HG03064 (cell line): Measurements from ENCODE around the gene SEMA5B.

Experiments
- ATAC-seq: cut with Tn5 transposase; IDR thresholded peaks from one replicate; pipeline ENCODE4 v1.9.1; 2021; ENCODE audit warnings: low read depth; ENCODE audit not compliant: unreplicated experiment

Gene SEMA5B

DNA sequence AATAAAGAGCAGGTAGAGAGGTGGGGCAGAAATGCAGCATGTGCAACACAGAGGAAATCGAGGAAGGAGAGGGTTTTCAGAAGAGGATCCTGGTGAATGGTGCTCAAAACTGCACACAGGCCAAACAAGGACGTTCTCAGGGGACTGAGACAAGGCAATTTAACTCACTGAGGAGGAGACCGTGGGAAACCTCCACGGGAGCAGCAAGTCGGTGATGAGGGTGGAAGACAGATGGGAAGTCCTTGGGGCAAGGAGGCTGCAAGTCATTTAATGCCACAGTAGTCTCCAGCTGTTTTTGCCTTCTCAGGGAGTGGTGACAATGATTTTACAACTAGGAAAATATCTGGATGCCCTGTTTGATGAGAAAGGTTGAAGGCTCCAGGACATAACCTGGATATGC lies 27.8 kb upstream of the SEMA5B start:
- ATAC-seq: no peak

- no peak for ATAC-seq
Observed at GRCh38 chr3:123054931-123055330, 27.4 kb upstream of the SEMA5B start.

DNA sequence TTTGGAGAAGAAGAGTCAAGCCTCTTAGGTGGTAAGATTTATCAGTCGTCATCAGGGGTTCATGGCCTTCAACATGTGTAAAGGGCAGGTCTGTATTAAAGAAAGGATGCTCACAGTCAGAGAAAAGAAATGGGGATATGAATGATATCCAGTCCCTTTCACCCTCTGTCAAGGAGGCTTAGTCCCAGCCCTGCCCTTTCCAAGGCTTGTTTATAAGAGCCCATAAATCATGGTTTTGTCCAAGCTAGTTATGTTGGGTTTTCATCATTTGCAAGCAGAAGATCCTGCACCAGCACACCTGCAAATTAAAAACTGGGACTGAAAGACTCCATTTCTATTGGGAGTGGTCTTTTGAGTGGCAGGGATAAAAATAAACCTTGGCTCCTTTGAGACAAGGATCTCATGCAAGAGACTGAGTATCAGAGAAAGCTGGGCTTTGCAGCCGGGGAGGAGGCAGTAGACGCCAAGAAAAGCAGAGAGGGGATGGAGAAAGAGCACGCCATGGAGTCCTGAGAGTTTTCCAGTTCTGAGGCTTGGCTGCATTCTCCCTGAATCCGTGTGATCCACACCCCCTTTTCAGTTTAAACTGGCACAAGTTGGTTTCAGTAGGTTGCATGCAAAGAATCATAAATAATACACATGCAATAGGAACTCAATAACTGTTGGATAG lies 26.7 kb upstream of the SEMA5B start:
- ATAC-seq: no peak

GRCh38 chr3:123053107-123053506 lies 25.5 kb upstream of the SEMA5B start:
- ATAC-seq: no peak

DNA sequence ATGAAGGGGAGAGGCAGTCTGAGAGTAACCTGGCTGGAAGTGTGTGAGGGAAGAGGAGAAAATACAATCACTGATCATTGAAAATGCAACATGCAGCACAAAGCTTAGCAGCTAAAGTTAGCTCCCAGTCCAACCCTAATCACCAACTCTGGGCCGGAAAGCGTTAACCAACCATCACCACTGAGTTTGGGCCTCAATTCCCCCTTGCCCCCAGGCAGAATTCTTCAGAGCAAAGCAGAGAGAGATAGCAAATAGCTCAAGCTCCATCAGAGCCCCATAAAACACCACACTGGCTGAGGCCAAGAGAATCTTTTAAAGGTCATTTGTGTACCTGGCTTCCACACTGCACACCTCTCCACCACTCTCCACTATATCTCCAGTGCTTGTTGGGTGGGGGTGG lies 23.1 kb upstream of the SEMA5B start:
- no peak for ATAC-seq

- ATAC-seq: no peak
Observed at GRCh38 chr3:123048480-123049237, 21.1 kb upstream of the SEMA5B start.

GRCh38 chr3:123047062-123047319 lies 19.4 kb upstream of the SEMA5B start:
- ATAC-seq: no peak

DNA sequence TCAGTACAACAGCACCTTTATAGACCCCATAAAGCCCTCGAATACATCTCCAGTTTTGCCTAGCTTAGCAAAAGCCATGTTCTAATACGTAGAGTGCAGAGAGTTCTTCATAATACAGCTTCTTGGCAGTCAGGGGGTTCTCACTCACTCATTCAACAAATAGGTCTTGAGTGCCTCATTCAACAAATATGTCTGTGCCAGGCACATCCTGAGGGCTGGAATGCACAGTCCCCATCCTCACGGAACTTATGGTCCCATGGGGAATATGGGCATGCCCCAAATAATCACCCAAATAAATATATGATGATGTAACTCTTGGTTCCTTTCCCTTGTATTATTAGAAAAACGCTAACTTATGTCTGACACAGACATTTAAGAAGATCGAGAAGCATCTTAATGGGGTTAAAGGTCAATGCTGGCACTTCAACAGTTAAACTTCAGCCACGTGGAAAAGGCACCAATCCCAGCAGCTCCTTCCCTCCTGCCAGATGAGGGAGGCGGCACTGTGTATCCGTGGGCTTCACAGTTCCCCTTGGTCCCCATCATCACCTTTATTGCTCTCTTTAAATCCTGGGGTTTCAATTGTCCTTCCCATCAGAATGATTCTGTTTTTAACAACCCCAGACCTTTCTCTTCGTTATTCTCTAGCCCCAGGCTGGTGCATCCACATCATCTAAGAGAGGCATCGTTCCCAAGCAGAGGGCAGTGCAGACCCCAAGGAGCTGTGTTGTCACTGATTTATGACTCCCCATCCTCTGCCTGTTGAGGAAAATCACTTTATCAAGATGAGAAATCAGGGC lies 18.9 kb upstream of the SEMA5B start:
- no peak for ATAC-seq

GRCh38 chr3:123044981-123045763 lies 17.6 kb upstream of the SEMA5B start:
- no peak for ATAC-seq

DNA sequence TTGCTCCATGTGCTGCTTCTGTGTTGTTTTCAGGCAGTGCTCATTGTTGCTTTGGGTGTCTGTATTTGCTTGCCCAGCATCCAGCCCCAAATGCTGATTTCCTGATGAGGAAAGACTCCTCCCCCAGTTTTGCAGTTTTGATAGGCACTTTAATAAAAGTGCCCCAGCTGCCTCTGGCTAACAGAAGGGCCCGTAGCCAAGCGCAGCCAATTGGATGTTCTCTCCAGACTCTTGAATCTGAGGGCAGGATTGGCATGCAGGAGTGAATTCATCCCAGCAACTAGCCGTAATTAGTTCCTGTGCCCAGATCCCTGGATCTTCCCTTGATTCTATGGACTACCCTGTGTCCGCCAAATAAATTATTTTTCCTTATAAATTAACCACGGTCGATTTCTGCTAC lies 14.8 kb upstream of the SEMA5B start:
- no peak for ATAC-seq

- no peak for ATAC-seq
Observed at GRCh38 chr3:123039178-123039577, 11.6 kb upstream of the SEMA5B start.

DNA sequence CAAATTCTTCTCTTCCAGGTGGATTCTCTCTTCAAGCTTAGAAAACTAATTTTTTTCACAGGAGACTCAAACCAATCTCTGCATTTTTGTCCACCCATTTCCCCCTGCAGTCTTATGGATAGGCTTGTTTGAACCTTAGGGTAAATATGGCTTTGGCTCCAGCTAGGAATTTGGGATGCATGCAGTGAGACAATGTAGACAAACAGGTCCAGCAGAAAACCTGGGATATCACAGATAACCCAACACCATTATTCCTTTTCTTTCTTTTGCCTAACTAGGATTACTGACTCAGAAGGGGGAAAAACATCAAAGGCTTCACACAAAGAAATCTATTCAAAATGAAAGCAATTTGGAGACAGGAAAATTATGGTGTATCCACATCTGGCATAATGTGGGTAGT lies 11.2 kb upstream of the SEMA5B start:
- no peak for ATAC-seq

GRCh38 chr3:123037015-123037375 lies 9.4 kb upstream of the SEMA5B start:
- ATAC-seq: no peak

DNA sequence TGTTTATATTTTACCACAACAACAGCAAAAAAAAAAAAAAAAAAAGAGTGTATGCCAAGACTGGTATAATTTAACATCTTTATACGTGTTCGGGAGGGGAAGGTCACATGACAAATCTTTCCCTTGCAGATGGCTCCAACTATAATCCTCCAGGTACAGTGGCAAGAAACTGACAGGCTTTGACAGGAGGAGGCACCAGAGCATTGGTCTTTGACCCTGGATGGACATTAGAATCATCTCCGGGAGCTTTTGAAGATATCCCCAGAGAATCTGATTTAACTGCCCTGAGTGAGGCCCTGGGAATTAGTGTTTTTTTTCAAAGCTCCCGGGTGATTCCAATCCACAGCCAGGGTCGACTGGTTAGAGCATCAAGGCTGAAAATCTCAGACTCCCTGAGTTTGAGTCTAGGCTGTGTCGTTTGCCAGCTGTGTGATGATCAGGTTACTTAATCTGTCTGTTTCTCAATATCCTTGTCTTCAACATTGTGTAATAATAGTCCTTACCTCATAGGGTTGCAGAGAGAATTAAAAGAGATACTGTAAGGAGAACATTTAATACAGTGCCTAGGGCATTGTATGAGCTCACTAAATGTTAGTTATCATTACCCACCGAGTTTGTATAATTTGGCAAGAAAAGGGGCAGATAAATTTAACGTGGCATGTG lies 8.9 kb upstream of the SEMA5B start:
- ATAC-seq: no peak

GRCh38 chr3:123034996-123035395 lies 7.4 kb upstream of the SEMA5B start:
- ATAC-seq: no peak

DNA sequence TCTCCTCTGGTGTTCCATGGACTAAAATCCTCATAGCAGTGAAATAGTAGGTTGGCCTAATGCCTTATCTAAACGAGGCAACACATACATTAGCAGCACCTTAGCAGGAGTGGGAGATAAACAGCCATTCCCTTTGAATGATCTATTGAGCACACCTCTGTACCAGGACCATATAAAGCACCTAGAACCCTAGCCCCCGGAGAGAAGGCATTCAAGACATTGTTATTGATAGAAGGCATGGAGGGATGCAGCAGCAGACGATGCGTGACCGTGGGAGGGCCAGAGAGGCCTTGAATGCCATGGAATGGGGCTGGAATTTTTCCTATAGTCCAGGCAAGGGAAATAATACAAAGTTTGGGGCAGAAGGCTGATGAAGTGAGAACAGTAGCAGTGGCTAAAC lies 6.6 kb upstream of the SEMA5B start:
- no peak for ATAC-seq

DNA sequence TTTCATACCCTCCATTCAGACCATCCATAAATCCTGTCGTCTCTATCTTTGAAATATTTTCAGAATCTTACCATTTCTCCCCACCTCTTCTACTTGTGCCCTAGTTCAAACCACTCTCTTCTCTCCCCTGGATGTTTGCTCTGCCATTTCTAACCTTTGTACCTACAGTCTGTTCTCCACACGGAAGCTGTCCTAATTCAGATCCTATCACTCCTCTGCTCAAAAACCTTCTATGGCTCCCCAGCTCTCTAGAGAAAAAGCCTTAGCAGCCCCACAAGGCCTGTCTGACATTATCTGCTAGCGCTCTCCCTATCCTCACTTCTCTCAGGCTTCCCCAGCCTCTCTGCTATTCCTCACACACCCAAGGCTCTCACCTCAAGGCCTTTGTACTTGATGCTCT lies 4.5 kb upstream of the SEMA5B start:
- no peak for ATAC-seq

- no peak for ATAC-seq
Observed at GRCh38 chr3:123031051-123031450, 3.5 kb upstream of the SEMA5B start.

DNA sequence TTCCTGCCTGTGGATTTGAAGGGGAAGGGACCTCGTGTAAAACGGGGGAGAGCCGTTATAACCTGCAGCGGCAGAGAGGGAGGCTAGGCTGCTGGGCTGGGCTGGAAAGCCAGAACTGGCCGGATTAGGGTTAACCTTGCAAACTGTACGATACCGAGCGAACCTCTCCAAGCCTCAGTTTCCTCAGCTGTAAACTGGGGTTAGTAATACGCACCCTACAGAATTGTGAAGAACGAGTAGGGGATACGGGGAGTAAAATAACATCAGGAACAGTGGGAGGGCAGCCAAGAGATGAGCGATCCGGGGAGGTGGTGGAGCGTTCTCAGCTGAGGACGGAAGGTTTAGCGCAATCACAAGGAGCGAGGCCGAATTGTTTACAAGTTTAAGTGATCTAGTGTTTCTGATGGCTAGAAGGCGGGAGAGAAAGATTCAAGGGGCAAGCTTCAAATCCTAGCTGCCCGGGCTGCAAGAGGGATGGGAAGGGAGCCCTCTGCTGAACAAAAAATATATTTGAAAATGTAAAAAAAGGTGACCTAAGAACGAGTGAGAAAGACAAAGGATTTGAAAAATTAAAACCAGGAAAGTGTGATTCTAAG lies 768 bp upstream of the SEMA5B start:
- no peak for ATAC-seq

GRCh38 chr3:123026565-123027291 lies 835 bp downstream of the SEMA5B start:
- no peak for ATAC-seq
